Endothelial cell of umbilical vein (primary cell): Measurements from ENCODE around the gene HSPA14. TPM values are rescaled to one million over a fixed set of nuclear protein-coding genes. Genes with fewer than 3 reads are reported as not detected.
A peak's percentile ranks its signal among the peaks of the same experiment; 100 is the strongest.

Experiments
- Bru-seq: library from RNA; stranded (reverse); fragments of 400-500 nt; gene quantifications from one replicate; lab custom pipeline; 2021; lab: Mats Ljungman, UMichigan
- BruChase-seq, 2 experiments: library from RNA; stranded (reverse); fragments of 400-500 nt; gene quantifications; one replicate each; lab custom pipeline; 2021; lab: Mats Ljungman, UMichigan
- BruUV-seq: library from RNA; stranded (reverse); fragments of 400-500 nt; replicated peaks from 2 replicates; lab custom pipeline; 2021; lab: Mats Ljungman, UMichigan
- CTCF ChIA-PET: fragments of 300-600, 350-600 bp; sonication (Branson Sonifier 250); formaldehyde crosslinking; loops from one replicate; lab custom pipeline; 2021; ENCODE audit warnings: antibody characterized with exemption, inconsistent platforms; lab: Charles Lee
- POLR2A ChIA-PET: fragments of 300-600, 350-600 bp; sonication (Branson Sonifier 250); formaldehyde crosslinking; loops from one replicate; lab custom pipeline; 2021; ENCODE audit warnings: antibody characterized with exemption, inconsistent platforms; lab: Charles Lee
- DNase-seq: peaks from one replicate; pipeline ENCODE4 v3.0.0-alpha.2; 2011; ENCODE audit warnings: low read depth, low spot score
- FAIRE-seq: peaks from 2 replicates; lab custom pipeline; 2011; peaks lifted over from hg19 to GRCh38; lab: Jason Lieb, UNC
- H2AFZ ChIP-seq: 2 replicates; pipeline ENCODE4 v1.6.0; 2012; ENCODE audit warnings: low read depth, low read length, control low read depth, inconsistent platforms
- H3K27ac ChIP-seq: 2 replicates; pipeline ENCODE4 v1.5.1; 2011; ENCODE audit warnings: low read depth, mild to moderate bottlenecking, control low read depth, low read length, moderate library complexity; ENCODE audit not compliant: insufficient read depth
- H3K27me3 ChIP-seq, 2 experiments: 2 replicates each; pipeline versions ENCODE4 v1.6.0 to v1.6.1; 2011; ENCODE audit warnings: low read length in 2 of 2, mixed read lengths in 1 of 2; ENCODE audit not compliant: control insufficient read depth in 2 of 2, insufficient read depth in 2 of 2
- H3K36me3 ChIP-seq, 2 experiments: 2 replicates in 1 of 2; 3 replicates in 1 of 2; pipeline ENCODE4 v1.5.1; 2011; ENCODE audit warnings: low read length in 2 of 2, mild to moderate bottlenecking in 1 of 2, moderate library complexity in 1 of 2; ENCODE audit not compliant: control insufficient read depth in 2 of 2, insufficient read depth in 2 of 2; ENCODE audit errors: extremely low read depth in 1 of 2
- H3K4me1 ChIP-seq: 3 replicates; pipeline ENCODE4 v1.5.1; 2011; ENCODE audit warnings: mild to moderate bottlenecking, low read length; ENCODE audit not compliant: control insufficient read depth, insufficient read depth; ENCODE audit errors: extremely low read depth
- H3K4me2 ChIP-seq: 2 replicates; pipeline ENCODE4 v1.6.1; 2011; ENCODE audit warnings: low read length, control low read depth, mixed read lengths; ENCODE audit not compliant: insufficient read depth
- H3K4me3 ChIP-seq, 3 experiments: fragments of 200-600 bp in 1 of 3; sonication (generic), shearing (Covaris generic) in 1 of 3; replicated peaks in 1 of 3; 2 replicates each; pipeline ENCODE4 v1.5.1; 2011 to 2016; ENCODE audit warnings: control low read depth in 3 of 3, low read length in 3 of 3, mild to moderate bottlenecking in 2 of 3, inconsistent platforms in 1 of 3, low read depth in 1 of 3, moderate library complexity in 1 of 3; ENCODE audit not compliant: insufficient read depth in 1 of 3
- H3K79me2 ChIP-seq: 2 replicates; pipeline ENCODE4 v1.6.0; 2012; ENCODE audit warnings: low read length, inconsistent platforms; ENCODE audit not compliant: control insufficient read depth, insufficient read depth
- H3K9ac ChIP-seq: replicated peaks from 2 replicates; pipeline ENCODE3; 2011; ENCODE audit warnings: low read length, control low read depth; ENCODE audit not compliant: insufficient read depth; ENCODE audit errors: extremely low read depth
- H3K9me1 ChIP-seq: replicated peaks from 3 replicates; pipeline ENCODE4 v1.6.0; 2011; ENCODE audit warnings: mild to moderate bottlenecking, low read length; ENCODE audit not compliant: control insufficient read depth, insufficient read depth; ENCODE audit errors: extremely low read depth
- H3K9me3 ChIP-seq: replicated peaks from 2 replicates; pipeline ENCODE4 v1.5.1; 2012; ENCODE audit warnings: low read length, inconsistent platforms; ENCODE audit not compliant: control insufficient read depth, insufficient read depth
- H4K20me1 ChIP-seq: replicated peaks from 2 replicates; pipeline ENCODE3; 2011; ENCODE audit warnings: mild to moderate bottlenecking, low read length; ENCODE audit not compliant: control insufficient read depth, insufficient read depth; ENCODE audit errors: extremely low read depth
- EZH2 ChIP-seq: IDR thresholded peaks from 2 replicates; pipeline ENCODE4 v1.6.1; 2012; ENCODE audit warnings: borderline replicate concordance, low read depth, mild to moderate bottlenecking, moderate library complexity, low read length, inconsistent platforms; ENCODE audit not compliant: severe bottlenecking
- GATA2 ChIP-seq: IDR thresholded peaks from 2 replicates; pipeline ENCODE4 v1.7.0; 2011; ENCODE audit warnings: low read depth, mild to moderate bottlenecking, moderate library complexity, mixed read lengths, low read length; ENCODE audit not compliant: insufficient read length, insufficient read depth
- POLR2A ChIP-seq: IDR thresholded peaks from 2 replicates; pipeline ENCODE4 v1.6.1; 2012; ENCODE audit warnings: low read depth, mild to moderate bottlenecking, control low read depth, low read length
- POLR2AphosphoS5 ChIP-seq: IDR thresholded peaks from 2 replicates; pipeline ENCODE4 v1.6.1; 2012; ENCODE audit warnings: low read depth, mild to moderate bottlenecking, control low read depth, low read length, moderate library complexity; ENCODE audit not compliant: insufficient read depth
- dilution Hi-C: fragments of 300-500 bp; cut with MboI; formaldehyde crosslinking; loops from one replicate; pipeline ENCODE4 v1.15.0; 2019; ENCODE audit warnings: low sequenced_read_pairs; ENCODE audit not compliant: extremely low pct_ligation_motif_present
- intact Hi-C: fragments of 100-400 bp; cut with micrococcal nuclease; formaldehyde crosslinking; loops from one replicate; pipeline ENCODE4 v1.10.0; 2022
- long read RNA-seq: library from polyadenylated mRNA; stranded (forward); transcript quantifications from one replicate; pipeline ENCODE4 v2.0.0, GENCODE V29; 2021
- polyA minus RNA-seq, 3 experiments: library from RNA; depleted of rRNA, polyadenylated mRNA; stranded (reverse); fragments of >200 nt; gene quantifications; 1 replicate in 1 of 3; 2 replicates in 2 of 3; pipeline ENCODE4 v1.2.3, GENCODE V29; 2011
- polyA plus RNA-seq, 4 experiments: library from polyadenylated mRNA; depleted of rRNA in 3 of 4; stranded (reverse) in 3 of 4; unstranded in 1 of 4; fragments of >200 nt; gene quantifications; 2 replicates each; pipeline versions ENCODE4 v1.2.1 to v1.2.3, GENCODE V29; 2011 to 2012; ENCODE audit warnings: missing spikeins in 1 of 4
- total RNA-seq: library from RNA; stranded (reverse); gene quantifications from 2 replicates; pipeline ENCODE4 v1.2.3, GENCODE V29; 2021

Gene HSPA14, protein sequence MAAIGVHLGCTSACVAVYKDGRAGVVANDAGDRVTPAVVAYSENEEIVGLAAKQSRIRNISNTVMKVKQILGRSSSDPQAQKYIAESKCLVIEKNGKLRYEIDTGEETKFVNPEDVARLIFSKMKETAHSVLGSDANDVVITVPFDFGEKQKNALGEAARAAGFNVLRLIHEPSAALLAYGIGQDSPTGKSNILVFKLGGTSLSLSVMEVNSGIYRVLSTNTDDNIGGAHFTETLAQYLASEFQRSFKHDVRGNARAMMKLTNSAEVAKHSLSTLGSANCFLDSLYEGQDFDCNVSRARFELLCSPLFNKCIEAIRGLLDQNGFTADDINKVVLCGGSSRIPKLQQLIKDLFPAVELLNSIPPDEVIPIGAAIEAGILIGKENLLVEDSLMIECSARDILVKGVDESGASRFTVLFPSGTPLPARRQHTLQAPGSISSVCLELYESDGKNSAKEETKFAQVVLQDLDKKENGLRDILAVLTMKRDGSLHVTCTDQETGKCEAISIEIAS
- total RNA-seq: 15.7 and 18.0 TPM in 2 replicates
- polyA plus RNA-seq: 5.1 and 7.6 TPM in 2 replicates
- 9.8 and 11.9 TPM in 2 replicates for polyA plus RNA-seq (2011; cell fraction: cytosol; rRNA removed)
- 15.3 and 20.2 TPM in 2 replicates for polyA plus RNA-seq (2011; cell fraction: nucleus; rRNA removed)
- polyA plus RNA-seq (2012): 11.8 and 18.7 TPM in 2 replicates
- 2.6 and 3.9 TPM in 2 replicates for polyA minus RNA-seq
- 5.2 TPM for polyA minus RNA-seq (2011; cell fraction: cytosol; rRNA and poly(A)+ RNA removed)
- polyA minus RNA-seq (2011; cell fraction: nucleus; rRNA and poly(A)+ RNA removed): 6.9 and 7.8 TPM in 2 replicates
- Bru-seq, nascent RNA: percentile 73 among the genes with signal in this experiment
- percentile 82 among the genes with signal in this experiment for BruChase-seq, experiment 1, labeled RNA remaining after a 6-hour chase
- percentile 83 among the genes with signal in this experiment for BruChase-seq, experiment 2, labeled RNA remaining after a 2-hour chase
- long read RNA-seq, transcript HSPA14-201 (14 exons, 1,904 nt): major isoform, 63 of 73 reads
- long read RNA-seq, partial matches to known transcripts: 0 of 73 reads
- long read RNA-seq, other reads (novel, unspliced or antisense): 8 of 73 reads

DNA sequence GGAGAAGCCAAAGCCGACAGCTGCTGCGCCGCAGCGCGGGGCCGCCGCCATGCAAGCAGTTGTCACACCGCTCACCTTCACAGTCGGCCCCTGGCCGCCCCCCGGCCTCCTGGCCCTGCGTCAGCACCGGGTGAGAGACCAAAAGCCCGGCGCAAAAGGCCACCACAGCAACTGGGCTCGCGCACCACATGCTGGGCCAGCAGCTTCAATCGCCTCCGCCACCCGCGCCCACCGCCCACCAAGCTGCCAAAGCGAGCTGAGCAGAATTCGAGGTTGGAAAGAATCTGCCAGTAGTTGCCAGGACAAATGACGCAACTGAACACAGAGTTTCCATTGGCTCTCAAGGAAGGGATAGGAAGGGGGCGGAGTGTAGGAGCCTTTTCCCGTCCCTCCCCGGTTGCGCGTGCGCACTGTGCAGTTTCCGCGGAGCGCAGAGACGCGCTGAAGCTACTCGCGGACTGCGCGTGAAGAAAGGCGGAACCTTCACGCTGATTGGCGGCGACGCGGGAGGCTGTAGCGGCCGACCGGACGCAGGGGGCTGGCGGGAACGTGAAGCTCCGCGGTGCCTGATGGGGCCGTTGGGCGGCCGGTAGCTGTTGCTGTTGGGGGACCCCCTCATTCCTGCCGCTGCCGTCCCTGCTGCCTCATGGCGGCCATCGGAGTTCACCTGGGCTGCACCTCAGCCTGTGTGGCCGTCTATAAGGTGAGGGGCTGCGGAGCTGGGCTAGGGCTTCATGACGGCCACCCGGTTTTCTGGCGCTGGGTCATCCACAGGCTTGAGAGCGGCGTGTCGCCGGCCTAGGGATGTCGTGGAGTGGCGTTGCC is at the start of gene HSPA14, which contains the start of the genes CDNF and MSANTD7:
Gene HSPA14 (plus strand): TSS at position 550 of the 825 bp plus-strand sequence. CDS start 97 bp downstream, at position 647.
Gene CDNF (minus strand): TSS at position 281 of the 825 bp plus-strand sequence. CDS start 91 bp downstream, at position 190.
Gene MSANTD7 (plus strand): TSS at position 550 of the 825 bp plus-strand sequence. CDS start 3,979 bp downstream, outside the sequence.
- Histone ChIP-seq H2AFZ (peak within 1 kb of the TSS; percentile 86), H3K4me3 (peak within 1 kb of the TSS; percentile 47 to 81 (median 71)), H3K4me2 (peak within 1 kb of the TSS; percentile 80), H3K79me2 (peaks cover 27% of the 10 kb centered on the region), H3K9me3 (no peaks in the 10 kb centered on the region), H3K36me3 (peaks cover 9 to 13% of the 10 kb centered on the region in 2 experiments), H3K27me3 (no peaks in the 10 kb centered on the region), H3K9me1 (no peaks in the 10 kb centered on the region), H3K9ac (peak within 1 kb of the TSS; percentile 88), H4K20me1 (no peaks in the 10 kb centered on the region), H3K4me1 (peaks cover 11% of the 10 kb centered on the region), H3K27ac (peak within 1 kb of the TSS; percentile 74)
- ChIA-PET POLR2A (interaction anchor here (0.6 to 1.7 kb wide), 6 partner anchors 19 to 339 kb away, joined by 3 to 8 read pairs (median 3); partner anchors contain the start of genes DCLRE1C and SUV39H2), CTCF (interaction anchor here (0.8 to 3.8 kb wide), 15 partner anchors 11 to 641 kb away, joined by 3 to 23 read pairs (median 7); partner anchors contain the start of gene SUV39H2)
- no TSS peak for BruUV-seq
- intact Hi-C loops: loop anchor here (1.0 to 5.0 kb wide), 6 partner anchors 40 to 339 kb away; partner anchors contain the start of genes DCLRE1C and SUV39H2
- dilution Hi-C loops: no loop called here
- peak; percentile 98 for FAIRE-seq
- TF ChIP-seq EZH2 (no peak), GATA2 (no peak), POLR2A (peak; percentile 92), POLR2AphosphoS5 (peak; percentile 72)
- peak; percentile 100 for DNase-seq
